ENCODE data around the gene CKMT2.

Gene CKMT2

GRCh38 chr5:81191726-81192372 is 41.3 kb upstream of the CKMT2 start:
- no peak for DNase-seq (ENCODE audit: low read depth)
- no peak overlapping the region for H3K4me3 ChIP-seq (ENCODE audit: low read depth, low read length)
- no peak for TF ChIP-seq CTCF (IDR thresholded peaks at IDR 0.05; ENCODE audit: low read depth, low read length, missing control alignments)

GRCh38 chr5:81192373-81192750 is 40.8 kb upstream of the CKMT2 start:
- no peak for TF ChIP-seq CTCF (IDR thresholded peaks at IDR 0.05; ENCODE audit: low read depth, low read length, missing control alignments)
- no peak for DNase-seq (ENCODE audit: low read depth)
- H3K4me3 ChIP-seq (ENCODE audit: low read depth, low read length): no peak overlapping the region

- no peak overlapping the region for H3K4me3 ChIP-seq (ENCODE audit: low read depth, low read length)
- peak; percentile 87 for TF ChIP-seq CTCF (IDR thresholded peaks at IDR 0.05; ENCODE audit: low read depth, low read length, missing control alignments)
- no peak for DNase-seq (ENCODE audit: low read depth)
These were observed 38.3 kb upstream of the CKMT2 start for GRCh38 chr5:81194633-81195334.

GRCh38 chr5:81195335-81195929 is 37.7 kb upstream of the CKMT2 start:
- no peak for DNase-seq (ENCODE audit: low read depth)
- H3K4me3 ChIP-seq (ENCODE audit: low read depth, low read length): no peak overlapping the region
- no peak for TF ChIP-seq CTCF (IDR thresholded peaks at IDR 0.05; ENCODE audit: low read depth, low read length, missing control alignments)

- DNase-seq (ENCODE audit: low read depth): no peak
- no peak for TF ChIP-seq CTCF (IDR thresholded peaks at IDR 0.05; ENCODE audit: low read depth, low read length, missing control alignments)
These were observed 30.5 kb upstream of the CKMT2 start for GRCh38 chr5:81202655-81203054.

GRCh38 chr5:81203729-81204128 is 29.4 kb upstream of the CKMT2 start:
- DNase-seq (ENCODE audit: low read depth): no peak
- TF ChIP-seq CTCF (IDR thresholded peaks at IDR 0.05; ENCODE audit: low read depth, low read length, missing control alignments): no peak
- H3K4me3 ChIP-seq (ENCODE audit: low read depth, low read length): no peak overlapping the region

More at GRCh38 chr5:81202655-81203054, 30.5 kb upstream of the CKMT2 start:
- H3K4me3 ChIP-seq (ENCODE audit: low read depth, low read length): no peak overlapping the region

Measured in GM12864 (cell line).